ENCODE data around the gene MORF4L2. TPM values are rescaled to one million over a fixed set of nuclear protein-coding genes. Genes with fewer than 3 reads are reported as not detected.

MORF4L2 gene
- total and polyA plus RNA-seq, 7 donors: 182 to 524 (median 273) TPM

GRCh38 chrX:103629318-103630170 lies 57.0 kb downstream of the MORF4L2 start:
- WGBS, 3 donors: 1 to 24% (median 1%) methylated on average over 38 to 49 of the region's 49 CpGs
- Histone ChIP-seq H3K4me3 (peak overlapping the region; percentile 78), H3K4me1 (peaks cover 9% of the 10 kb centered on the region), H3K27ac (peak overlapping the region; percentile 87), H3K27me3 (ENCODE audit: insufficient read depth in 3 of 3, low read length in 2 of 3) (peaks cover 0 to 10% (median 0%) of the 10 kb centered on the region in 3 donors), H3K36me3 (ENCODE audit: insufficient read depth in 1 of 2, low read depth in 1 of 2) (peaks cover 0 to 6% of the 10 kb centered on the region in 2 donors), H3K9me3 (no peaks in the 10 kb centered on the region)
- DNase-seq (peak; percentile 65 to 71), ATAC-seq (peak; percentile 79 to 89 (median 82))
- intact Hi-C loops (cut with DNase I): loop anchor here (5.0 to 10.0 kb wide), 3 partner anchors 55 to 95 kb away; partner anchors contain the start of gene MORF4L2 (in 2 of the 2)
- TF ChIP-seq CTCF (IDR thresholded peaks at IDR 0.05): peak; percentile 20

- intact Hi-C loops (cut with DNase I): loop anchor here in 1 of 2 donors (5.0 to 10.0 kb wide), 2 partner anchors 59 to 94 kb away; partner anchors contain the start of gene MORF4L2
- WGBS, 3 donors: 1 to 25% (median 3%) methylated on average over 20 to 32 of the region's 32 CpGs
- Histone ChIP-seq H3K4me3 (peak within 1 kb of the TSS; percentile 78), H3K4me1 (peaks cover 9% of the 10 kb centered on the region), H3K27ac (peak within 1 kb of the TSS; percentile 87), H3K27me3 (ENCODE audit: insufficient read depth in 3 of 3, low read length in 2 of 3) (peaks cover 0 to 10% (median 0%) of the 10 kb centered on the region in 3 donors), H3K9me3 (no peaks in the 10 kb centered on the region), H3K36me3 (ENCODE audit: insufficient read depth in 1 of 2, low read depth in 1 of 2) (peaks cover 0 to 6% of the 10 kb centered on the region in 2 donors)
- DNase-seq (peak; percentile 58 to 81), ATAC-seq (peak; percentile 85 to 91 (median 88))
- no peak for TF ChIP-seq CTCF (IDR thresholded peaks at IDR 0.05)
Observed at GRCh38 chrX:103628386-103629317, 57.8 kb downstream of the MORF4L2 start, which contains the start of gene TCEAL1. TCEAL1 (plus strand) TSS chrX:103628975; CDS start chrX:103629917, 942 bp downstream.

GRCh38 chrX:103626855-103627254 lies 59.6 kb downstream of the MORF4L2 start:
- peak overlapping the region; percentile 28 for H3K27ac ChIP-seq
- no peak for TF ChIP-seq CTCF (IDR thresholded peaks at IDR 0.05)
- H3K4me1 ChIP-seq: peaks cover 9% of the 10 kb centered on the region
- H3K36me3 ChIP-seq (ENCODE audit: insufficient read depth in 1 of 2, low read depth in 1 of 2): peaks cover 0 to 6% of the 10 kb centered on the region in 2 donors
- H3K4me3 ChIP-seq: no peak overlapping the region
- DNase-seq (no peak), ATAC-seq (no peak)
- peaks cover 0 to 10% (median 0%) of the 10 kb centered on the region in 3 donors for H3K27me3 ChIP-seq (ENCODE audit: insufficient read depth in 3 of 3, low read length in 2 of 3)
- intact Hi-C loops (cut with DNase I): loop anchor here in 1 of 2 donors (5.0 to 10.0 kb wide), 2 partner anchors 60 to 92 kb away; partner anchors contain the start of gene MORF4L2
- no peaks in the 10 kb centered on the region for H3K9me3 ChIP-seq

Other genes with a start within 250 kb of the MORF4L2 start
- gene RAB40A, start 167.2 kb downstream of the MORF4L2 start, total RNA-seq: under 1 TPM in 1 of 4 donors, not detected in 3; 0.14 TPM
- under 1 TPM in 1 of 3 donors, not detected in 2; 0.06 TPM for gene RAB40A, start 167.2 kb downstream of the MORF4L2 start, polyA plus RNA-seq
- gene TCEAL4, start 101.2 kb downstream of the MORF4L2 start, total RNA-seq: 10 to 100 TPM; 32.1 to 50.0 (median 36.3) TPM
- gene TCEAL4, start 101.2 kb downstream of the MORF4L2 start, polyA plus RNA-seq: 10 to 100 TPM; 28.6 to 66.6 (median 54.9) TPM
- gene TCEAL3, start 78.7 kb downstream of the MORF4L2 start, total RNA-seq: 10 to 100 TPM in 1 of 4 donors, 1 to 10 TPM in 3; 6.6 to 10.0 (median 7.6) TPM
- 10 to 100 TPM in 1 of 3 donors, 1 to 10 TPM in 2; 6.7 to 13.2 (median 6.8) TPM for gene TCEAL3, start 78.7 kb downstream of the MORF4L2 start, polyA plus RNA-seq
- gene TCEAL1, start 57.7 kb downstream of the MORF4L2 start, total RNA-seq: 10 to 100 TPM; 25.9 to 54.8 (median 30.4) TPM
- 10 to 100 TPM; 18.7 to 42.1 (median 32.8) TPM for gene TCEAL1, start 57.7 kb downstream of the MORF4L2 start, polyA plus RNA-seq
- gene TMEM31, start 24.2 kb upstream of the MORF4L2 start, total RNA-seq: not detected
- gene TMEM31, start 24.2 kb upstream of the MORF4L2 start, polyA plus RNA-seq: under 1 TPM in 1 of 3 donors, not detected in 2; 0.09 TPM
- 1 to 10 TPM in 1 of 4 donors, under 1 TPM in 2, not detected in 1; 0.39 to 1.7 (median 0.95) TPM for gene PLP1, start 90.1 kb upstream of the MORF4L2 start, total RNA-seq
- 1 to 10 TPM in 1 of 3 donors, under 1 TPM in 2; 0.69 to 1.2 (median 0.70) TPM for gene PLP1, start 90.1 kb upstream of the MORF4L2 start, polyA plus RNA-seq
- gene RAB9B, start 145.6 kb upstream of the MORF4L2 start, total RNA-seq: 10 to 100 TPM in 1 of 4 donors, 1 to 10 TPM in 3; 1.9 to 15.2 (median 5.3) TPM
- gene RAB9B, start 145.6 kb upstream of the MORF4L2 start, polyA plus RNA-seq: 1 to 10 TPM in 2 of 3 donors, under 1 TPM in 1; 0.47 to 4.2 (median 1.7) TPM